H1 (cell line): Measurements from ENCODE around the gene ZNF318. TPM values are rescaled to one million over a fixed set of nuclear protein-coding genes. Genes with fewer than 3 reads are reported as not detected.
A peak's percentile ranks its signal among the peaks of the same experiment; 100 is the strongest.

Experiments used
- CTCF ChIA-PET: fragments of 300-600 bp; sonication (Branson Sonifier 250); formaldehyde crosslinking; loops from one replicate; lab custom pipeline; 2021; ENCODE audit not compliant: partially characterized antibody; lab: Charles Lee
- POLR2A ChIA-PET: fragments of 300-600 bp; sonication (Branson Sonifier 250); formaldehyde crosslinking; loops from one replicate; lab custom pipeline; 2021; ENCODE audit warnings: inconsistent platforms; ENCODE audit not compliant: partially characterized antibody; lab: Charles Lee
- DNase-seq, 2 experiments: peaks; one replicate each; pipeline versions ENCODE4 v3.0.0 to v3.0.0-alpha.2; 2010 to 2022; ENCODE audit warnings: low spot score in 2 of 2, low read depth in 1 of 2, mixed read lengths in 1 of 2
- FAIRE-seq: peaks from 2 replicates; lab custom pipeline; 2011; peaks lifted over from hg19 to GRCh38; lab: Jason Lieb, UNC
- H2AFZ ChIP-seq: 2 replicates; pipeline ENCODE4 v1.8.1; 2012; ENCODE audit warnings: low read length, inconsistent platforms
- H2AK5ac ChIP-seq: 2 replicates; pipeline ENCODE4 v1.6.1; 2013; ENCODE audit warnings: low read depth, low read length
- H2BK120ac ChIP-seq: replicated peaks from 2 replicates; pipeline ENCODE3; 2013; ENCODE audit warnings: low read depth, low read length, inconsistent platforms
- H2BK12ac ChIP-seq: 2 replicates; pipeline ENCODE4 v1.6.1; 2013; ENCODE audit warnings: low read depth, low read length
- H2BK15ac ChIP-seq: 2 replicates; pipeline ENCODE4 v1.6.1; 2013; ENCODE audit warnings: low read length
- H2BK20ac ChIP-seq: 2 replicates; pipeline ENCODE4 v1.6.1; 2013; ENCODE audit warnings: low read length
- H2BK5ac ChIP-seq: 2 replicates; pipeline ENCODE4 v1.6.1; 2013; ENCODE audit warnings: low read depth, low read length
- H3K14ac ChIP-seq: 2 replicates; pipeline ENCODE4 v1.6.1; 2013; ENCODE audit warnings: inconsistent platforms; ENCODE audit not compliant: insufficient read length
- H3K18ac ChIP-seq: 2 replicates; pipeline ENCODE4 v1.6.1; 2013; ENCODE audit warnings: low read length; ENCODE audit errors: extremely low read depth
- H3K23ac ChIP-seq: 2 replicates; pipeline ENCODE4 v1.6.1; 2013; ENCODE audit warnings: inconsistent platforms; ENCODE audit not compliant: insufficient read length
- H3K23me2 ChIP-seq: 2 replicates; pipeline ENCODE4 v1.6.1; 2013; ENCODE audit warnings: low read depth, low read length
- H3K27ac ChIP-seq: 2 replicates; pipeline ENCODE4 v1.6.1; 2011; ENCODE audit warnings: low read depth, low read length, inconsistent platforms
- H3K27me3 ChIP-seq, 4 experiments: replicated peaks in 1 of 4; 1 replicate in 1 of 4; 2 replicates in 3 of 4; pipeline versions ENCODE4 v1.6.1 to v1.8.1; 2011 to 2013; ENCODE audit warnings: low read length in 3 of 4, mild to moderate bottlenecking in 3 of 4, inconsistent platforms in 2 of 4, mixed read lengths in 2 of 4, moderate library complexity in 1 of 4; ENCODE audit not compliant: control insufficient read depth in 3 of 4, insufficient read depth in 3 of 4; ENCODE audit errors: extremely low read depth in 1 of 4
- H3K36me3 ChIP-seq, 4 experiments: 2 replicates each; pipeline versions ENCODE4 v1.6.1 to v1.8.1; 2011 to 2013; ENCODE audit warnings: mild to moderate bottlenecking in 4 of 4, low read length in 3 of 4, moderate library complexity in 2 of 4, control low read depth in 1 of 4, inconsistent platforms in 1 of 4; ENCODE audit not compliant: insufficient read depth in 4 of 4, control insufficient read depth in 2 of 4
- H3K4ac ChIP-seq: replicated peaks from 2 replicates; pipeline ENCODE3; 2013; ENCODE audit warnings: low read length, low read depth, mixed read lengths, inconsistent platforms; ENCODE audit not compliant: insufficient read length
- H3K4me1 ChIP-seq, 4 experiments: replicated peaks in 1 of 4; 1 replicate in 1 of 4; 2 replicates in 3 of 4; pipeline versions ENCODE4 v1.6.1 to v1.8.1; 2011 to 2013; ENCODE audit warnings: low read length in 3 of 4, inconsistent platforms in 2 of 4, mixed read lengths in 1 of 4; ENCODE audit not compliant: insufficient read depth in 4 of 4, control insufficient read depth in 3 of 4
- H3K4me2 ChIP-seq, 2 experiments: 2 replicates each; pipeline versions ENCODE4 v1.6.1 to v1.8.1; 2011 to 2013; ENCODE audit warnings: low read depth in 2 of 2, low read length in 2 of 2, control low read depth in 1 of 2, inconsistent platforms in 1 of 2, mild to moderate bottlenecking in 1 of 2; ENCODE audit not compliant: insufficient read depth in 1 of 2
- H3K4me3 ChIP-seq, 4 experiments: fragments of 200-600, 300-600 bp in 1 of 4; sonication (generic), shearing (Covaris generic), sonication (Bioruptor Twin) in 1 of 4; 2 replicates each; pipeline versions ENCODE4 v1.5.1 to v1.8.1; 2011 to 2016; ENCODE audit warnings: low read length in 4 of 4, low read depth in 3 of 4, control low read depth in 2 of 4, inconsistent platforms in 2 of 4, mild to moderate bottlenecking in 2 of 4, mixed read lengths in 1 of 4, moderate library complexity in 1 of 4; ENCODE audit not compliant: insufficient read depth in 2 of 4; ENCODE audit errors: extremely low read depth in 1 of 4
- H3K56ac ChIP-seq: replicated peaks from 2 replicates; pipeline ENCODE3; 2013; ENCODE audit warnings: low read depth, mild to moderate bottlenecking, mixed read lengths, low read length, inconsistent platforms; ENCODE audit not compliant: insufficient read length
- H3K79me1 ChIP-seq: 2 replicates; pipeline ENCODE4 v1.6.1; 2013; ENCODE audit warnings: low read depth, low read length, control low read depth
- H3K79me2 ChIP-seq, 2 experiments: 2 replicates each; pipeline versions ENCODE4 v1.6.1 to v1.8.1; 2012 to 2013; ENCODE audit warnings: low read length in 2 of 2, mild to moderate bottlenecking in 2 of 2, inconsistent platforms in 1 of 2; ENCODE audit not compliant: insufficient read depth in 2 of 2, control insufficient read depth in 1 of 2
- H3K9ac ChIP-seq, 4 experiments: replicated peaks in 1 of 4; 1 replicate in 1 of 4; 2 replicates in 3 of 4; pipeline versions ENCODE4 v1.6.1 to v1.8.1; 2011 to 2013; ENCODE audit warnings: low read depth in 3 of 4, low read length in 3 of 4, control low read depth in 2 of 4, mild to moderate bottlenecking in 2 of 4, moderate library complexity in 2 of 4, inconsistent platforms in 1 of 4; ENCODE audit errors: extremely low read depth in 1 of 4
- H3K9me3 ChIP-seq, 2 experiments: 2 replicates each; pipeline versions ENCODE4 v1.6.1 to v1.8.1; 2012 to 2013; ENCODE audit warnings: mild to moderate bottlenecking in 2 of 2, moderate library complexity in 2 of 2, control low read depth in 1 of 2, inconsistent platforms in 1 of 2, low read depth in 1 of 2, low read length in 1 of 2, mixed read lengths in 1 of 2; ENCODE audit not compliant: insufficient read depth in 2 of 2
- H4K20me1 ChIP-seq, 2 experiments: replicated peaks in 1 of 2; 2 replicates each; pipeline versions ENCODE3 to v1.8.1; 2011 to 2013; ENCODE audit warnings: inconsistent platforms in 2 of 2, low read length in 2 of 2, mild to moderate bottlenecking in 1 of 2; ENCODE audit not compliant: insufficient read depth in 2 of 2, control insufficient read depth in 1 of 2
- H4K5ac ChIP-seq: 2 replicates; pipeline ENCODE4 v1.6.1; 2013; ENCODE audit warnings: low read length, low read depth, mixed read lengths, inconsistent platforms; ENCODE audit not compliant: insufficient read length
- H4K8ac ChIP-seq: 2 replicates; pipeline ENCODE4 v1.8.0; 2013; ENCODE audit warnings: mild to moderate bottlenecking, moderate library complexity, low read length, inconsistent platforms; ENCODE audit not compliant: insufficient read depth; ENCODE audit errors: extremely low read depth
- H4K91ac ChIP-seq: replicated peaks from 2 replicates; pipeline ENCODE3; 2013; ENCODE audit warnings: low read length, mixed read lengths, inconsistent platforms; ENCODE audit not compliant: insufficient read length
- EP300 ChIP-seq, 2 experiments: IDR thresholded peaks; 1 replicate in 1 of 2; 2 replicates in 1 of 2; pipeline ENCODE4 v1.6.1; 2011 to 2012; ENCODE audit warnings: low read depth in 2 of 2, low read length in 2 of 2, mild to moderate bottlenecking in 2 of 2, borderline replicate concordance in 1 of 2, inconsistent platforms in 1 of 2, moderate library complexity in 1 of 2
- HDAC2 ChIP-seq, 2 experiments: fragments of 300-600 bp in 1 of 2; sonication (generic) in 1 of 2; IDR thresholded peaks; 2 replicates each; pipeline ENCODE4 v1.6.1; 2011 to 2012; ENCODE audit warnings: low read depth in 2 of 2, low read length in 2 of 2, mild to moderate bottlenecking in 2 of 2, moderate library complexity in 2 of 2, borderline replicate concordance in 1 of 2, inconsistent platforms in 1 of 2
- JUND ChIP-seq: IDR thresholded peaks from 2 replicates; pipeline ENCODE4 v1.6.1; 2011; ENCODE audit warnings: mild to moderate bottlenecking, improper control_type of control experiment, low read length
- KDM1A ChIP-seq: fragments of 200-600, 300-600 bp; sonication (generic); IDR thresholded peaks from 2 replicates; pipeline ENCODE4 v1.7.1; 2016; ENCODE audit warnings: mild to moderate bottlenecking, low read length, borderline replicate concordance
- NANOG ChIP-seq: IDR thresholded peaks from 2 replicates; pipeline ENCODE4 v1.6.1; 2011; ENCODE audit warnings: low read length, low read depth, mild to moderate bottlenecking, inconsistent platforms; ENCODE audit not compliant: insufficient read depth, poor library complexity, severe bottlenecking
- POLR2A ChIP-seq, 2 experiments: IDR thresholded peaks; 1 replicate in 1 of 2; 2 replicates in 1 of 2; pipeline ENCODE4 v1.6.1; 2011; ENCODE audit warnings: low read depth in 2 of 2, low read length in 2 of 2, mild to moderate bottlenecking in 2 of 2; ENCODE audit errors: control extremely low read depth in 1 of 2
- SAP30 ChIP-seq: fragments of 300-600 bp; sonication (generic); IDR thresholded peaks from 2 replicates; pipeline ENCODE4 v1.7.1; 2012; ENCODE audit warnings: low read length, moderate library complexity, mild to moderate bottlenecking, inconsistent platforms; ENCODE audit not compliant: insufficient read depth, insufficient replicate concordance
- SP1 ChIP-seq: IDR thresholded peaks from 2 replicates; pipeline ENCODE4 v1.6.1; 2011; ENCODE audit warnings: low read depth, low read length
- WGBS, 2 experiments: shearing (Covaris generic) in 1 of 2; methylation state at CpG; one replicate each; pipeline versions ENCODE4 v1.1.6 to v1.1.7; 2013 to 2015; ENCODE audit warnings: low lambda C conversion rate in 2 of 2, mixed read lengths in 2 of 2, inconsistent platforms in 1 of 2, low coverage in 1 of 2, missing lambda C conversion rate in 1 of 2; ENCODE audit not compliant: insufficient replicate concordance in 2 of 2, insufficient coverage in 1 of 2, insufficient read length in 1 of 2; ENCODE audit errors: extremely low coverage in 1 of 2, missing lambda C conversion rate in 1 of 2; 5-methylcytosine and 5-hydroxymethylcytosine counted together
- polyA plus RNA-seq, 7 experiments: library from polyadenylated mRNA; depleted of rRNA in 3 of 7; stranded (reverse) in 5 of 7; unstranded in 2 of 7; fragments of >200 nt in 5 of 7; fragments of 200-250 nt in 2 of 7; gene quantifications; 1 replicate in 5 of 7; 2 replicates in 1 of 7; 4 replicates in 1 of 7; pipeline versions ENCODE4 v1.2.1 to v1.2.3, GENCODE V29; 2011 to 2013; ENCODE audit warnings: missing spikeins in 2 of 7, mixed read lengths in 2 of 7
- total RNA-seq: library from RNA; stranded (reverse); fragmentation: NEBNext Ultra II Directional; extraction: Animal tissue kit (Norgen Biotek cat#: 25700); gene quantifications from 2 replicates; pipeline ENCODE4 v1.2.1, GENCODE V29; 2021

The ZNF318 gene
- total and polyA plus RNA-seq, 2 of the 8 experiments (the other 6 are each of a cell fraction or from before 2014, with no cell fraction given) = 10.2 to 22.1 TPM

DNA sequence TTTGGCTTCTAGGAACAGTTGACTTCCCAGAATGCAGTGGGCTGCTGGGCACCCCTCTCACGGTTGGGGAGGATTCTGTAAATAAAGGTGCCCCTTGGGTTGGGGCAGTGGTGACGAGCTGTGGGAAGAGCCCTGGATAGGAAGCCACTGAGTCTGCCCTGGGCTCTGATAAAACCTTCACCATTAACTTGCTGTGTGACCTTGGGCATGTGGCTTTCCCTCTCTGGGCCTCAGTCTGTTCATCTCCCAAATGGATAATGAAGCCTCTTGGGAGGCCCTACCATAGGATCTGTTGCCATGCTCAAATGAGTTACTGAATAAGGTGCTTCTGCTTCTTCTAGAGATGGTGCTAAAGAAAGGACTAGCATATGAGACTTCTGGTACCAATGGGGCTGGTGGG is 64.6 kb downstream of the ZNF318 start:
- no peak overlapping the region for H3K18ac ChIP-seq
- H2AK5ac ChIP-seq = no peak overlapping the region
- H3K4me2 ChIP-seq = no peak overlapping the region
- no peak overlapping the region for H2BK20ac ChIP-seq
- no peak overlapping the region for H3K14ac ChIP-seq
- no peak overlapping the region for H4K8ac ChIP-seq
- CTCF ChIA-PET = interaction anchor here (1.3 to 5.4 kb wide), 2 partner anchors 17 to 41 kb away, joined by 3 to 23 read pairs; no protein-coding TSS in a partner anchor
- peaks cover 0 to 5% (median 3%) of the 10 kb centered on the region in 4 experiments; a peak in 2 of 8 replicates for H3K36me3 ChIP-seq
- H3K9me3 ChIP-seq = no peaks in the 10 kb centered on the region
- H3K23ac ChIP-seq = no peak overlapping the region
- no peak overlapping the region for H2BK120ac ChIP-seq
- H3K4me3 ChIP-seq = no peak overlapping the region
- no peak overlapping the region for H3K56ac ChIP-seq
- no peak overlapping the region for H2BK15ac ChIP-seq
- FAIRE-seq (no peak), DNase-seq (no peak)
- no peaks in the 10 kb centered on the region for H4K20me1 ChIP-seq
- TF ChIP-seq NANOG (no peak), HDAC2 (IDR thresholded peaks at IDR 0.05; ENCODE audit: borderline replicate concordance in 1 of 2, low read depth in 2 of 2, low read length in 2 of 2) (no peak), SP1 (no peak), JUND (no peak), POLR2A (IDR thresholded peaks at IDR 0.05; ENCODE audit: control extremely low read depth in 1 of 2, low read depth in 2 of 2, low read length in 2 of 2) (no peak), SAP30 (no peak), EP300 (IDR thresholded peaks at IDR 0.05; ENCODE audit: borderline replicate concordance in 1 of 2, low read depth in 2 of 2, low read length in 2 of 2) (no peak), KDM1A (peak; percentile 82; the same call in 1 of the 2 replicates)
- no peak overlapping the region for H4K91ac ChIP-seq
- H3K4ac ChIP-seq = no peak overlapping the region
- H3K79me2 ChIP-seq = no peaks in the 10 kb centered on the region
- H3K79me1 ChIP-seq = no peaks in the 10 kb centered on the region
- H4K5ac ChIP-seq = no peak overlapping the region
- H2BK5ac ChIP-seq = no peak overlapping the region
- H3K27me3 ChIP-seq = 0 out of 7 replicates have a peak, but pooled peaks cover 0 to 2% (median 0%) of the 10 kb centered on the region in 4 experiments
- H3K27ac ChIP-seq = no peak overlapping the region
- peaks cover 8 to 15% (median 9%) of the 10 kb centered on the region in 4 experiments for H3K4me1 ChIP-seq
- peaks cover 8% of the 10 kb centered on the region for H3K23me2 ChIP-seq
- WGBS, 2 experiments = 91% methylated on average over 2 of the region's 2 CpGs; no CpG with 5 or more reads in 1 of the 2 experiments
- H2AFZ ChIP-seq = no peak overlapping the region
- POLR2A ChIA-PET = interaction anchor here (0.6 to 2.2 kb wide), 2 partner anchors 9 to 111 kb away, joined by 3 to 5 read pairs; no protein-coding TSS in a partner anchor
- no peak overlapping the region for H3K9ac ChIP-seq
- H2BK12ac ChIP-seq = no peak overlapping the region
